PC-3 (cell line): ENCODE results near the gene ZNF574. TPM values are rescaled to one million over a fixed set of nuclear protein-coding genes. Genes with fewer than 3 reads are reported as not detected.

Source experiments
- ATAC-seq: fragments of 200-7000 bp; cut with Tn5 transposase; 2 replicates; pipeline ENCODE4 v1.9.1; 2020; ENCODE audit warnings: mild to moderate bottlenecking, moderate library complexity
- BruUV-seq: library from RNA; stranded (reverse); fragments of 400-500 nt; replicated peaks from 2 replicates; lab custom pipeline; 2021; lab: Mats Ljungman, UMichigan
- CTCF ChIA-PET: fragments of 300-600 bp; sonication (Branson Sonifier 250); formaldehyde crosslinking; loops from one replicate; lab custom pipeline; 2022; ENCODE audit warnings: antibody characterized with exemption; lab: Charles Lee
- POLR2A ChIA-PET: fragments of 300-600 bp; sonication (Branson Sonifier 250); formaldehyde crosslinking; loops from one replicate; lab custom pipeline; 2022; ENCODE audit warnings: antibody characterized with exemption; ENCODE audit not compliant: unreplicated experiment; lab: Charles Lee
- DNase-seq: peaks from one replicate; pipeline ENCODE4 v3.0.0-alpha.2; 2015
- H2AFZ ChIP-seq: fragments of 300-600 bp; sonication (generic); 2 replicates; pipeline ENCODE4 v1.6.0; 2016; ENCODE audit warnings: antibody characterized with exemption, low read length
- H3F3A ChIP-seq: fragments of 300-600 bp; sonication (generic); one replicate; pipeline ENCODE4 v1.6.0; 2017; ENCODE audit warnings: antibody characterized with exemption, low read length, control low read depth, mild to moderate bottlenecking; ENCODE audit not compliant: unreplicated experiment
- H3K27ac ChIP-seq: fragments of 300-600 bp; sonication (generic); 2 replicates; pipeline ENCODE4 v1.5.1; 2016; ENCODE audit warnings: mild to moderate bottlenecking, low read length
- H3K27me3 ChIP-seq: fragments of 300-600 bp; sonication (generic); 2 replicates; pipeline ENCODE4 v1.6.1; 2016; ENCODE audit warnings: low read length, mixed read lengths
- H3K36me3 ChIP-seq: fragments of 300-600 bp; sonication (generic); 2 replicates; pipeline ENCODE4 v1.6.1; 2016; ENCODE audit warnings: low read depth, mixed run types, low read length, mixed read lengths
- H3K4me1 ChIP-seq: fragments of 300-600 bp; sonication (generic); 2 replicates; pipeline ENCODE4 v1.5.1; 2016; ENCODE audit warnings: low read length; ENCODE audit not compliant: insufficient read depth
- H3K4me2 ChIP-seq: fragments of 300-600 bp; sonication (generic); 2 replicates; pipeline ENCODE4 v1.6.0; 2016; ENCODE audit warnings: low read length
- H3K4me3 ChIP-seq: fragments of 300-600 bp; sonication (generic); 2 replicates; pipeline ENCODE4 v1.5.1; 2016; ENCODE audit warnings: mild to moderate bottlenecking, low read length, mixed read lengths
- H3K79me2 ChIP-seq: fragments of 300-600 bp; sonication (generic); 2 replicates; pipeline ENCODE4 v1.6.1; 2017; ENCODE audit warnings: low read length, mixed read lengths
- H3K9ac ChIP-seq: fragments of 300-600 bp; sonication (generic); 2 replicates; pipeline ENCODE4 v1.6.0; 2016; ENCODE audit warnings: mild to moderate bottlenecking, low read length
- H3K9me2 ChIP-seq: fragments of 300-600 bp; sonication (generic); replicated peaks from 2 replicates; pipeline ENCODE4 v1.6.1; 2016; ENCODE audit warnings: mixed run types, low read length, mixed read lengths
- H3K9me3 ChIP-seq: fragments of 300-600 bp; sonication (generic); 2 replicates; pipeline ENCODE4 v1.6.1; 2016; ENCODE audit warnings: low read length, mixed read lengths
- H4K20me1 ChIP-seq: fragments of 300-600 bp; sonication (generic); 2 replicates; pipeline ENCODE4 v1.6.1; 2016; ENCODE audit warnings: low read length, mixed read lengths
- EZH2 ChIP-seq: fragments of 300-600 bp; sonication (generic); IDR thresholded peaks from one replicate; pipeline ENCODE4 v1.6.1; 2017; ENCODE audit warnings: antibody characterized with exemption, mild to moderate bottlenecking, low read length; ENCODE audit not compliant: unreplicated experiment
- EZH2phosphoT487 ChIP-seq: fragments of 300-600 bp; sonication (generic); IDR thresholded peaks from 2 replicates; pipeline ENCODE4 v1.6.1; 2018; ENCODE audit warnings: mild to moderate bottlenecking, antibody characterized with exemption, low read length, borderline replicate concordance
- intact Hi-C: fragments of 100-400 bp; cut with micrococcal nuclease; formaldehyde crosslinking; loops from 2 replicates; pipeline ENCODE4 v1.9.0; 2023
- total RNA-seq: library from RNA; depleted of rRNA; stranded (reverse); fragments of >200 nt; gene quantifications from 2 replicates; pipeline ENCODE4 v1.2.3, GENCODE V29; 2014
- TF ChIP-seq, protein P1 (sequence below): fragments of 300-600 bp; sonication (generic); conservative IDR thresholded peaks from 2 replicates; pipeline ENCODE4 v1.5.1; 2017; ENCODE audit warnings: antibody characterized with exemption, low read depth, mild to moderate bottlenecking, low read length

ZNF574 gene
- total RNA-seq, 1 experiment from 2014 or later: 14.4 TPM

- no peak overlapping the region for H3K4me3 ChIP-seq
- H3K27ac ChIP-seq: no peak overlapping the region
- no peak for TF ChIP-seq EZH2phosphoT487
- TF ChIP-seq, protein P1, sequence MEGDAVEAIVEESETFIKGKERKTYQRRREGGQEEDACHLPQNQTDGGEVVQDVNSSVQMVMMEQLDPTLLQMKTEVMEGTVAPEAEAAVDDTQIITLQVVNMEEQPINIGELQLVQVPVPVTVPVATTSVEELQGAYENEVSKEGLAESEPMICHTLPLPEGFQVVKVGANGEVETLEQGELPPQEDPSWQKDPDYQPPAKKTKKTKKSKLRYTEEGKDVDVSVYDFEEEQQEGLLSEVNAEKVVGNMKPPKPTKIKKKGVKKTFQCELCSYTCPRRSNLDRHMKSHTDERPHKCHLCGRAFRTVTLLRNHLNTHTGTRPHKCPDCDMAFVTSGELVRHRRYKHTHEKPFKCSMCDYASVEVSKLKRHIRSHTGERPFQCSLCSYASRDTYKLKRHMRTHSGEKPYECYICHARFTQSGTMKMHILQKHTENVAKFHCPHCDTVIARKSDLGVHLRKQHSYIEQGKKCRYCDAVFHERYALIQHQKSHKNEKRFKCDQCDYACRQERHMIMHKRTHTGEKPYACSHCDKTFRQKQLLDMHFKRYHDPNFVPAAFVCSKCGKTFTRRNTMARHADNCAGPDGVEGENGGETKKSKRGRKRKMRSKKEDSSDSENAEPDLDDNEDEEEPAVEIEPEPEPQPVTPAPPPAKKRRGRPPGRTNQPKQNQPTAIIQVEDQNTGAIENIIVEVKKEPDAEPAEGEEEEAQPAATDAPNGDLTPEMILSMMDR: no peak
- no peak for TF ChIP-seq EZH2
- H3K27me3 ChIP-seq: no peaks in the 10 kb centered on the region
- ATAC-seq: no peak
- CTCF ChIA-PET: no interaction called here
- no peaks in the 10 kb centered on the region for H3K4me1 ChIP-seq
- BruUV-seq: no TSS peak
- POLR2A ChIA-PET: no interaction called here
- H3K79me2 ChIP-seq: no peaks in the 10 kb centered on the region
- H3K9ac ChIP-seq: no peak overlapping the region
- no peaks in the 10 kb centered on the region for H3K36me3 ChIP-seq
- H3K4me2 ChIP-seq: no peak overlapping the region
- DNase-seq: no peak
- no peaks in the 10 kb centered on the region for H4K20me1 ChIP-seq
- no peaks in the 10 kb centered on the region for H3K9me2 ChIP-seq
- H3F3A ChIP-seq: no peaks in the 10 kb centered on the region
- intact Hi-C loops: no loop called here
- H3K9me3 ChIP-seq: no peaks in the 10 kb centered on the region
- H2AFZ ChIP-seq: no peak overlapping the region
Observed at GRCh38 chr19:42095142-42095813, 19.3 kb downstream of the ZNF574 start.

- H3F3A ChIP-seq: no peaks in the 10 kb centered on the region
- no peaks in the 10 kb centered on the region for H3K79me2 ChIP-seq
- H3K9me2 ChIP-seq: no peaks in the 10 kb centered on the region
- H2AFZ ChIP-seq: no peak overlapping the region
- ATAC-seq: no peak
- TF ChIP-seq EZH2 (no peak), EZH2phosphoT487 (no peak)
- TF ChIP-seq, protein P1: no peak
- H3K4me2 ChIP-seq: no peak overlapping the region
- no peak overlapping the region for H3K9ac ChIP-seq
- H3K4me3 ChIP-seq: no peak overlapping the region
- no peaks in the 10 kb centered on the region for H3K36me3 ChIP-seq
- no TSS peak for BruUV-seq
- H3K4me1 ChIP-seq: no peaks in the 10 kb centered on the region
- ChIA-PET POLR2A (no interaction called here), CTCF (no interaction called here)
- no peaks in the 10 kb centered on the region for H3K27me3 ChIP-seq
- no peaks in the 10 kb centered on the region for H3K9me3 ChIP-seq
- no peak overlapping the region for H3K27ac ChIP-seq
- H4K20me1 ChIP-seq: no peaks in the 10 kb centered on the region
- DNase-seq: no peak
- intact Hi-C loops: no loop called here
Observed at GRCh38 chr19:42095814-42096230, 19.9 kb downstream of the ZNF574 start.

DNA sequence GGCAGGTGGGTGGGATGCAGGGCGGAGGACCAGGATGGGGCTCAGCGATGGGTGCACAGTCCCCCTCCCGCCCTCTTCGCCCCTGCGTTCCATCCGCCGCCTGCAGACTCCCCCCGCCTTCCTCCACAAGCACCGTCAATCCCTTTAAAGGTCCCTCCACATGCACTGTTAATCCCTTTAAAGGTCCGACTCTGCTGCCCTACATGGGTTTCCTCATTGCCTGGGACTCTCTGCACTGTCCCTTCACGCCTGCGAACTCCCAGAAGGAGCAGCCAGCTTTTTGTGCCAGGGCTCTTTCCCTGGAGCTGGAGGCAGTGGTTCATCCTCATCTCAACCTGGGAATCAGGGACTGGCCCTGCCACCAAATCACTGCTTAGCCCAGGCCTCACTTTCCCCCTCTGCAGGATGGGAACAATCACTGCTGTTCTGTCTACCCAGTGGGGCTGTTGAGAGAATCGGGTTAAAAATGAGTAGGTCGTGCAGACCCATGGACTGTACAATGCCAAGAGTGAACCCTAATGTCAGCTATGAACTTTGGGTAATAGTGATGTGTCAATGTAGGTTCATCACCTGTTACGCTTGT, 20.4 kb downstream of the ZNF574 start:
- H2AFZ ChIP-seq: no peak overlapping the region
- H3F3A ChIP-seq: no peaks in the 10 kb centered on the region
- H3K4me1 ChIP-seq: no peaks in the 10 kb centered on the region
- H3K9ac ChIP-seq: no peak overlapping the region
- no peak for TF ChIP-seq EZH2phosphoT487
- TF ChIP-seq, protein P1: no peak
- no peak for TF ChIP-seq EZH2
- no peaks in the 10 kb centered on the region for H3K79me2 ChIP-seq
- no peaks in the 10 kb centered on the region for H3K27me3 ChIP-seq
- no peak overlapping the region for H3K4me3 ChIP-seq
- H3K9me2 ChIP-seq: no peaks in the 10 kb centered on the region
- DNase-seq: no peak
- H3K27ac ChIP-seq: no peak overlapping the region
- CTCF ChIA-PET: no interaction called here
- no peak for ATAC-seq
- intact Hi-C loops: no loop called here
- BruUV-seq: no TSS peak
- H3K4me2 ChIP-seq: no peak overlapping the region
- POLR2A ChIA-PET: no interaction called here
- no peaks in the 10 kb centered on the region for H4K20me1 ChIP-seq
- no peaks in the 10 kb centered on the region for H3K9me3 ChIP-seq
- H3K36me3 ChIP-seq: no peaks in the 10 kb centered on the region
